Measurements from ENCODE around the gene SULT1C3. TPM values are rescaled to one million over a fixed set of nuclear protein-coding genes. Genes with fewer than 3 reads are reported as not detected.

Gene SULT1C3
- total and polyA plus RNA-seq, 2 of the 13 experiments (the other 11 are each of a cell fraction or from before 2014, with no cell fraction given): not detected

GRCh38 chr2:108271691-108272253 is 32.0 kb downstream of the SULT1C3 start (continued):
- TF ChIP-seq ZNF501 (CRISPR knock-in tag; IDR thresholded peaks at IDR 0.05): 0 out of 2 replicates have a peak, but pooled peaks have one; percentile 14
- TF ChIP-seq GATAD1 (CRISPR knock-in tag; IDR thresholded peaks at IDR 0.05): peak; percentile 39; the same call in 1 of the 2 replicates
- no peak for TF ChIP-seq SP4 (CRISPR knock-in tag; IDR thresholded peaks at IDR 0.05)
- no peak for TF ChIP-seq FOXJ3 (CRISPR knock-in tag; IDR thresholded peaks at IDR 0.05; ENCODE audit: borderline replicate concordance)
- peak; percentile 75; the same call in 1 of the 2 replicates for TF ChIP-seq HOMEZ (CRISPR knock-in tag; IDR thresholded peaks at IDR 0.05; ENCODE audit: low read depth)
- TF ChIP-seq KLF12 (CRISPR knock-in tag; IDR thresholded peaks at IDR 0.05; ENCODE audit: borderline replicate concordance): no peak
- TF ChIP-seq PAF1 (CRISPR knock-in tag; IDR thresholded peaks at IDR 0.05): no peak
- TF ChIP-seq DZIP1 (CRISPR knock-in tag; IDR thresholded peaks at IDR 0.05): 0 out of 2 replicates have a peak, but pooled peaks have one; percentile 4
- no peak for TF ChIP-seq ZNF597 (CRISPR knock-in tag; IDR thresholded peaks at IDR 0.05)
- TF ChIP-seq IKZF1 (IDR thresholded peaks at IDR 0.05): no peak
- TF ChIP-seq JUN (CRISPR knock-in tag; IDR thresholded peaks at IDR 0.05): no peak
- no peak for TF ChIP-seq CAMTA2 (CRISPR knock-in tag; IDR thresholded peaks at IDR 0.05; ENCODE audit: borderline replicate concordance)
- no peak for TF ChIP-seq ZFP82 (CRISPR knock-in tag; IDR thresholded peaks at IDR 0.05; ENCODE audit: borderline replicate concordance)
- TF ChIP-seq TEAD3 (CRISPR knock-in tag; optimal IDR thresholded peaks at IDR 0.05; ENCODE audit: borderline replicate concordance): peak; percentile 64
- no peak for TF ChIP-seq MTA3 (CRISPR knock-in tag; IDR thresholded peaks at IDR 0.05)
- TF ChIP-seq ARID4A (CRISPR knock-in tag; IDR thresholded peaks at IDR 0.05; ENCODE audit: borderline replicate concordance): no peak
- TF ChIP-seq KDM4B (CRISPR knock-in tag; IDR thresholded peaks at IDR 0.05): no peak
- TF ChIP-seq YY1 (IDR thresholded peaks at IDR 0.05; ENCODE audit: insufficient read depth, insufficient replicate concordance, low read depth, low read length): peak; percentile 68
- TF ChIP-seq ARNTL (CRISPR knock-in tag; IDR thresholded peaks at IDR 0.05): 0 out of 2 replicates have a peak, but pooled peaks have one; percentile 43
- no peak for TF ChIP-seq PLRG1 (conservative IDR thresholded peaks at IDR 0.05)
- TF ChIP-seq HNRNPL (IDR thresholded peaks at IDR 0.05; ENCODE audit: low read depth, low read length): no peak

Data from HepG2 (cell line).